ENCODE measurements around the gene SPEN.

SPEN gene

DNA sequence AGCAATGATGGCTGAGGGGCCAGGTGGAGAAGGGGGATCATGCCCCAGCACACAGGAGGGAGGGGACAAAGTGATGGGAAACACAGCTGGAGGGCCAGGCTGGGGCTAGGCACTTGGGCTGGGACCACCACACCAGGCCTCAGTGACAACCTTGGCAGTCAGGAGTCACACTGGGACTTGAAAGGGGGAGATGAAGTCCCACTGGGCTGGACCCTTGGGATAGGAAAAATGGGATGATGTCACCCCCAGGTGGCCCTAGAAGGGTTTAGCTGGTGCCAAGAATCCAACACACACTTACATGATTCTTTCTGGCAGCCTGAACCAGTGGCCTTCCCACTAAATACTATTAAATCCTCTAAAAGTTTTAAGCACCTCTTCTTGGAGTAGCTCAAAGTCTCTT is 111.3 kb downstream of the SPEN start (continued):
- TF ChIP-seq ZNF660 (tag by site-specific recombination; IDR thresholded peaks at IDR 0.05), result no peak
- TF ChIP-seq ZNF621 (tag by site-specific recombination; IDR thresholded peaks at IDR 0.05), result no peak
- TF ChIP-seq, protein P1, sequence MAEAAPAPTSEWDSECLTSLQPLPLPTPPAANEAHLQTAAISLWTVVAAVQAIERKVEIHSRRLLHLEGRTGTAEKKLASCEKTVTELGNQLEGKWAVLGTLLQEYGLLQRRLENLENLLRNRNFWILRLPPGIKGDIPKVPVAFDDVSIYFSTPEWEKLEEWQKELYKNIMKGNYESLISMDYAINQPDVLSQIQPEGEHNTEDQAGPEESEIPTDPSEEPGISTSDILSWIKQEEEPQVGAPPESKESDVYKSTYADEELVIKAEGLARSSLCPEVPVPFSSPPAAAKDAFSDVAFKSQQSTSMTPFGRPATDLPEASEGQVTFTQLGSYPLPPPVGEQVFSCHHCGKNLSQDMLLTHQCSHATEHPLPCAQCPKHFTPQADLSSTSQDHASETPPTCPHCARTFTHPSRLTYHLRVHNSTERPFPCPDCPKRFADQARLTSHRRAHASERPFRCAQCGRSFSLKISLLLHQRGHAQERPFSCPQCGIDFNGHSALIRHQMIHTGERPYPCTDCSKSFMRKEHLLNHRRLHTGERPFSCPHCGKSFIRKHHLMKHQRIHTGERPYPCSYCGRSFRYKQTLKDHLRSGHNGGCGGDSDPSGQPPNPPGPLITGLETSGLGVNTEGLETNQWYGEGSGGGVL (tag by site-specific recombination; IDR thresholded peaks at IDR 0.05), result no peak
- TF ChIP-seq ZNF302 (tag by site-specific recombination; IDR thresholded peaks at IDR 0.05; ENCODE audit: low read depth), result no peak
- no peak for TF ChIP-seq MYNN (tag by site-specific recombination; IDR thresholded peaks at IDR 0.05; ENCODE audit: borderline replicate concordance)
- peak; percentile 74 for TF ChIP-seq ZIC2 (tag by site-specific recombination; IDR thresholded peaks at IDR 0.05)
- no peak for TF ChIP-seq ZNF133 (tag by site-specific recombination; IDR thresholded peaks at IDR 0.05)
- no peak for TF ChIP-seq ZNF274 (IDR thresholded peaks at IDR 0.05; ENCODE audit: low read length)
- TF ChIP-seq ZNF274 (tag by site-specific recombination; IDR thresholded peaks at IDR 0.05; ENCODE audit: borderline replicate concordance), result no peak
- TF ChIP-seq ZNF510 (tag by site-specific recombination; IDR thresholded peaks at IDR 0.05; ENCODE audit: insufficient replicate concordance), result no peak
- TF ChIP-seq, protein P2, sequence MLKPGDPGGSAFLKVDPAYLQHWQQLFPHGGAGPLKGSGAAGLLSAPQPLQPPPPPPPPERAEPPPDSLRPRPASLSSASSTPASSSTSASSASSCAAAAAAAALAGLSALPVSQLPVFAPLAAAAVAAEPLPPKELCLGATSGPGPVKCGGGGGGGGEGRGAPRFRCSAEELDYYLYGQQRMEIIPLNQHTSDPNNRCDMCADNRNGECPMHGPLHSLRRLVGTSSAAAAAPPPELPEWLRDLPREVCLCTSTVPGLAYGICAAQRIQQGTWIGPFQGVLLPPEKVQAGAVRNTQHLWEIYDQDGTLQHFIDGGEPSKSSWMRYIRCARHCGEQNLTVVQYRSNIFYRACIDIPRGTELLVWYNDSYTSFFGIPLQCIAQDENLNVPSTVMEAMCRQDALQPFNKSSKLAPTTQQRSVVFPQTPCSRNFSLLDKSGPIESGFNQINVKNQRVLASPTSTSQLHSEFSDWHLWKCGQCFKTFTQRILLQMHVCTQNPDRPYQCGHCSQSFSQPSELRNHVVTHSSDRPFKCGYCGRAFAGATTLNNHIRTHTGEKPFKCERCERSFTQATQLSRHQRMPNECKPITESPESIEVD (tag by site-specific recombination; IDR thresholded peaks at IDR 0.05), result no peak
- no peak for TF ChIP-seq ZNF776 (tag by site-specific recombination; IDR thresholded peaks at IDR 0.05; ENCODE audit: borderline replicate concordance)
- TF ChIP-seq, protein P3, sequence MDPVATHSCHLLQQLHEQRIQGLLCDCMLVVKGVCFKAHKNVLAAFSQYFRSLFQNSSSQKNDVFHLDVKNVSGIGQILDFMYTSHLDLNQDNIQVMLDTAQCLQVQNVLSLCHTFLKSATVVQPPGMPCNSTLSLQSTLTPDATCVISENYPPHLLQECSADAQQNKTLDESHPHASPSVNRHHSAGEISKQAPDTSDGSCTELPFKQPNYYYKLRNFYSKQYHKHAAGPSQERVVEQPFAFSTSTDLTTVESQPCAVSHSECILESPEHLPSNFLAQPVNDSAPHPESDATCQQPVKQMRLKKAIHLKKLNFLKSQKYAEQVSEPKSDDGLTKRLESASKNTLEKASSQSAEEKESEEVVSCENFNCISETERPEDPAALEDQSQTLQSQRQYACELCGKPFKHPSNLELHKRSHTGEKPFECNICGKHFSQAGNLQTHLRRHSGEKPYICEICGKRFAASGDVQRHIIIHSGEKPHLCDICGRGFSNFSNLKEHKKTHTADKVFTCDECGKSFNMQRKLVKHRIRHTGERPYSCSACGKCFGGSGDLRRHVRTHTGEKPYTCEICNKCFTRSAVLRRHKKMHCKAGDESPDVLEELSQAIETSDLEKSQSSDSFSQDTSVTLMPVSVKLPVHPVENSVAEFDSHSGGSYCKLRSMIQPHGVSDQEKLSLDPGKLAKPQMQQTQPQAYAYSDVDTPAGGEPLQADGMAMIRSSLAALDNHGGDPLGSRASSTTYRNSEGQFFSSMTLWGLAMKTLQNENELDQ (tag by site-specific recombination; IDR thresholded peaks at IDR 0.05; ENCODE audit: low read depth), result no peak
- TF ChIP-seq ZNF600 (tag by site-specific recombination; IDR thresholded peaks at IDR 0.05), result peak; percentile 49
- TF ChIP-seq ZFP37 (tag by site-specific recombination; IDR thresholded peaks at IDR 0.05), result no peak

DNA sequence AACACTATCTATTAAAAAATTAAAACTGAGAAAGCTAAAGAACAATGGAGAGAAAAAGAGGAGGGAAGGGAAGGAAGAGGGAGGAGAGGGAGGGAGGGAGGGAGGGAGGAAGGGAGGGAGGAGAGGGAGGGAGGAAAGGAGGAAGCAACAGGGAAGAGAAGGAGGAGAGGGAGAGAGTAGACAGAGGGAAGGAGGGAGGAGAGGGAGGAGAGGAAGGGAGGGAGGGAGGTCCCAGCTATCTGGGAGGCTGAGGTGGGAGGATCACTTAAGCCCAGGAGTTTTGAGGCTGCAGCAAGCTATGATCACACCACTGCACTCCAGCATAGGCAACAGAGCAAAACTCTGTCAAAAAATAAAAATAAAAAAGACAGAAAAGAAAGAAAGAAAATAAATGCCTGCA is 111.9 kb downstream of the SPEN start:
- POLR2A ChIA-PET, result no interaction called here
- H3K9me3 ChIP-seq (ENCODE audit: control insufficient read depth, insufficient read depth, low read depth, low read length), result no peaks in the 10 kb centered on the region
- CTCF ChIA-PET, result interaction anchor here (0.5 to 3.4 kb wide), 8 partner anchors 16 to 408 kb away, joined by 4 to 16 read pairs (median 4); partner anchors contain the start of gene ZBTB17
- H3K4me1 ChIP-seq (ENCODE audit: control insufficient read depth, insufficient read depth, low read length), result peaks cover 15% of the 10 kb centered on the region
- no peak overlapping the region for H3K27ac ChIP-seq (ENCODE audit: extremely low read depth, low read depth, low read length)
- no peak overlapping the region for H3K4me3 ChIP-seq (ENCODE audit: low read depth, low read length)
- H3K36me3 ChIP-seq (ENCODE audit: control insufficient read depth in 2 of 2, insufficient read depth in 1 of 2, low read length in 2 of 2), result peaks cover 3 to 15% of the 10 kb centered on the region in 2 experiments; a peak in 2 of 3 replicates
- TF ChIP-seq, protein P4, sequence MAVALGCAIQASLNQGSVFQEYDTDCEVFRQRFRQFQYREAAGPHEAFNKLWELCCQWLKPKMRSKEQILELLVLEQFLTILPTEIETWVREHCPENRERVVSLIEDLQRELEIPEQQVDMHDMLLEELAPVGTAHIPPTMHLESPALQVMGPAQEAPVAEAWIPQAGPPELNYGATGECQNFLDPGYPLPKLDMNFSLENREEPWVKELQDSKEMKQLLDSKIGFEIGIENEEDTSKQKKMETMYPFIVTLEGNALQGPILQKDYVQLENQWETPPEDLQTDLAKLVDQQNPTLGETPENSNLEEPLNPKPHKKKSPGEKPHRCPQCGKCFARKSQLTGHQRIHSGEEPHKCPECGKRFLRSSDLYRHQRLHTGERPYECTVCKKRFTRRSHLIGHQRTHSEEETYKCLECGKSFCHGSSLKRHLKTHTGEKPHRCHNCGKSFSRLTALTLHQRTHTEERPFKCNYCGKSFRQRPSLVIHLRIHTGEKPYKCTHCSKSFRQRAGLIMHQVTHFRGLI (tag by site-specific recombination; IDR thresholded peaks at IDR 0.05), result no peak
- TF ChIP-seq ZNF10 (tag by site-specific recombination; IDR thresholded peaks at IDR 0.05) (no peak), KLF7 (tag by site-specific recombination; IDR thresholded peaks at IDR 0.05; ENCODE audit: borderline replicate concordance) (no peak), KLF8 (tag by site-specific recombination; IDR thresholded peaks at IDR 0.05) (0 out of 2 replicates have a peak, but pooled peaks have one; percentile 14), ZNF169 (tag by site-specific recombination; IDR thresholded peaks at IDR 0.05) (no peak), ZNF37A (tag by site-specific recombination; IDR thresholded peaks at IDR 0.05) (no peak), ZNF623 (tag by site-specific recombination; IDR thresholded peaks at IDR 0.05) (no peak)
- TF ChIP-seq, protein P5, sequence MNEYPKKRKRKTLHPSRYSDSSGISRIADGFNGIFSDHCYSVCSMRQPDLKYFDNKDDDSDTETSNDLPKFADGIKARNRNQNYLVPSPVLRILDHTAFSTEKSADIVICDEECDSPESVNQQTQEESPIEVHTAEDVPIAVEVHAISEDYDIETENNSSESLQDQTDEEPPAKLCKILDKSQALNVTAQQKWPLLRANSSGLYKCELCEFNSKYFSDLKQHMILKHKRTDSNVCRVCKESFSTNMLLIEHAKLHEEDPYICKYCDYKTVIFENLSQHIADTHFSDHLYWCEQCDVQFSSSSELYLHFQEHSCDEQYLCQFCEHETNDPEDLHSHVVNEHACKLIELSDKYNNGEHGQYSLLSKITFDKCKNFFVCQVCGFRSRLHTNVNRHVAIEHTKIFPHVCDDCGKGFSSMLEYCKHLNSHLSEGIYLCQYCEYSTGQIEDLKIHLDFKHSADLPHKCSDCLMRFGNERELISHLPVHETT (tag by site-specific recombination; IDR thresholded peaks at IDR 0.05), result no peak
- TF ChIP-seq, protein P6, sequence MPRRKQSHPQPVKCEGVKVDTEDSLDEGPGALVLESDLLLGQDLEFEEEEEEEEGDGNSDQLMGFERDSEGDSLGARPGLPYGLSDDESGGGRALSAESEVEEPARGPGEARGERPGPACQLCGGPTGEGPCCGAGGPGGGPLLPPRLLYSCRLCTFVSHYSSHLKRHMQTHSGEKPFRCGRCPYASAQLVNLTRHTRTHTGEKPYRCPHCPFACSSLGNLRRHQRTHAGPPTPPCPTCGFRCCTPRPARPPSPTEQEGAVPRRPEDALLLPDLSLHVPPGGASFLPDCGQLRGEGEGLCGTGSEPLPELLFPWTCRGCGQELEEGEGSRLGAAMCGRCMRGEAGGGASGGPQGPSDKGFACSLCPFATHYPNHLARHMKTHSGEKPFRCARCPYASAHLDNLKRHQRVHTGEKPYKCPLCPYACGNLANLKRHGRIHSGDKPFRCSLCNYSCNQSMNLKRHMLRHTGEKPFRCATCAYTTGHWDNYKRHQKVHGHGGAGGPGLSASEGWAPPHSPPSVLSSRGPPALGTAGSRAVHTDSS (tag by site-specific recombination; IDR thresholded peaks at IDR 0.05), result no peak
- TF ChIP-seq, protein P7, sequence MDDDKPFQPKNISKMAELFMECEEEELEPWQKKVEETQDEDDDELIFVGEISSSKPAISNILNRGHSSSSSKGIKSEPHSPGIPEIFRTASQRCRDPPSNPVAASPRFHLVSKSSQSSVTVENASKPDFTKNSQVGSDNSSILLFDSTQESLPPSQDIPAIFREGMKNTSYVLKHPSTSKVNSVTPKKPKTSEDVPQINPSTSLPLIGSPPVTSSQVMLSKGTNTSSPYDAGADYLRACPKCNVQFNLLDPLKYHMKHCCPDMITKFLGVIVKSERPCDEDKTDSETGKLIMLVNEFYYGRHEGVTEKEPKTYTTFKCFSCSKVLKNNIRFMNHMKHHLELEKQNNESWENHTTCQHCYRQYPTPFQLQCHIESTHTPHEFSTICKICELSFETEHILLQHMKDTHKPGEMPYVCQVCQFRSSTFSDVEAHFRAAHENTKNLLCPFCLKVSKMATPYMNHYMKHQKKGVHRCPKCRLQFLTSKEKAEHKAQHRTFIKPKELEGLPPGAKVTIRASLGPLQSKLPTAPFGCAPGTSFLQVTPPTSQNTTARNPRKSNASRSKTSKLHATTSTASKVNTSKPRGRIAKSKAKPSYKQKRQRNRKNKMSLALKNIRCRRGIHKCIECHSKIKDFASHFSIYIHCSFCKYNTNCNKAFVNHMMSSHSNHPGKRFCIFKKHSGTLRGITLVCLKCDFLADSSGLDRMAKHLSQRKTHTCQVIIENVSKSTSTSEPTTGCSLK (tag by site-specific recombination; IDR thresholded peaks at IDR 0.05), result no peak
